LNCaP clone FGC (cell line): ENCODE results near the gene USP21.

Experiments
- DNase-seq: peaks from one replicate; pipeline ENCODE4 v3.0.0-alpha.2; 2011; ENCODE audit warnings: low read depth
- H3K4me3 ChIP-seq: 2 replicates; pipeline ENCODE4 v1.5.1; 2011; ENCODE audit warnings: mild to moderate bottlenecking, low read depth, low read length, control low read depth
- CTCF ChIP-seq: IDR thresholded peaks from 2 replicates; pipeline ENCODE4 v1.5.1; 2012; ENCODE audit warnings: mild to moderate bottlenecking; ENCODE audit not compliant: control insufficient read depth, insufficient read depth; ENCODE audit errors: extremely low read depth

USP21 gene

GRCh38 chr1:161201836-161202712, 42.8 kb downstream of the USP21 start, which contains the start of gene NDUFS2:
NDUFS2 (plus strand) TSS chr1:161202367; CDS start chr1:161202386, 19 bp downstream.
- TF ChIP-seq CTCF: peak; percentile 33; the same call in 1 of the 2 replicates
- peak within 1 kb of the TSS; percentile 86 for H3K4me3 ChIP-seq
- DNase-seq: peak; percentile 99

GRCh38 chr1:161206411-161207140, 47.3 kb downstream of the USP21 start:
- H3K4me3 ChIP-seq: no peak overlapping the region
- no peak for DNase-seq
- no peak for TF ChIP-seq CTCF

- no peak for DNase-seq
- no peak overlapping the region for H3K4me3 ChIP-seq
- TF ChIP-seq CTCF: no peak
Measured at GRCh38 chr1:161207173-161207572, 47.9 kb downstream of the USP21 start.

- no peak overlapping the region for H3K4me3 ChIP-seq
- peak; percentile 42 for DNase-seq
- TF ChIP-seq CTCF: peak; percentile 93
Measured at GRCh38 chr1:161209790-161210409, 50.6 kb downstream of the USP21 start.

GRCh38 chr1:161214369-161214768, 55.1 kb downstream of the USP21 start:
- TF ChIP-seq CTCF: no peak
- H3K4me3 ChIP-seq: no peak overlapping the region
- no peak for DNase-seq

GRCh38 chr1:161215076-161215475, 55.8 kb downstream of the USP21 start, which contains the start of gene FCER1G:
FCER1G (plus strand) TSS chr1:161215295; CDS start chr1:161215322, 27 bp downstream.
- TF ChIP-seq CTCF: no peak
- no peak for DNase-seq
- no peak within 1 kb of the TSS for H3K4me3 ChIP-seq
